ENCODE data around the gene LIN7C.
"Not testable (repeated sequence)": the region's sequence is repeated elsewhere in the genome, so short reads cannot be mapped to it uniquely, and the experiment has no call there.

Gene LIN7C

DNA sequence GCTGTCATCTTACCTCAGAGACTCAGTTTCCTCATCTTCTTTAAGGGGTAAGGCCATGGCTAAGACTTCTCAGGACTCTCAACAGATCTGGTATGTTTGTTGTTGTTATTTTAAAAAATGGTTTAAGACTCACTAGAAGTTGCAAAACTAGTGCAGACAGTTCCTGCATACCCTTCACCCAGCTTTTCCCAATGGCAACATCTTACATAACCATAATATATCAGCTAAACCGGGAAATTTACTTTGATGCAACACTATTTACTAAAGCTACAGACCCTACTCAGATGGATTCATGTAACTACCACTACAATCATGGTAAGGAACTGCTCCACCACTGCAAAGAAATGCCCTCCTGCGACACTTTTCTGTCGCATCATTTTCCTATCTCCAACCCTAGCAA is 54.4 kb downstream of the LIN7C start:
- peak overlapping the region; percentile 5 for H3K9ac ChIP-seq (ENCODE audit: low read length)
- no peak overlapping the region for H3K4me2 ChIP-seq (ENCODE audit: low read length, poor library complexity, severe bottlenecking)
- DNase-seq, result no peak
- H3K79me1 ChIP-seq (replicated peaks; ENCODE audit: low read length, poor library complexity, severe bottlenecking), result no peaks in the 10 kb centered on the region
- no peaks in the 10 kb centered on the region for H3K9me3 ChIP-seq (ENCODE audit: control insufficient read depth, low read length)
- no peak overlapping the region for H2BK120ac ChIP-seq (ENCODE audit: low read depth, low read length)
- 98% methylated on average over 2 of the region's 3 CpGs for WGBS
- no peak overlapping the region for H2AK5ac ChIP-seq (ENCODE audit: low read length, severe bottlenecking)
- H3K18ac ChIP-seq (ENCODE audit: low read depth in 1 of 2, low read length in 2 of 2), result no peak overlapping the region
- H2BK15ac ChIP-seq (ENCODE audit: low read depth, poor library complexity, severe bottlenecking), result no peak overlapping the region
- H2BK12ac ChIP-seq (ENCODE audit: low read length in 2 of 2), result no peak overlapping the region
- H3K27ac ChIP-seq (ENCODE audit: low read length, poor library complexity, severe bottlenecking), result no peak overlapping the region
- no peaks in the 10 kb centered on the region for H3K27me3 ChIP-seq (ENCODE audit: control insufficient read depth in 1 of 2, insufficient read depth in 1 of 2, low read length in 2 of 2)
- no peaks in the 10 kb centered on the region for H3K36me3 ChIP-seq (ENCODE audit: control insufficient read depth in 1 of 2, insufficient read depth in 2 of 2, low read depth in 1 of 2, low read length in 2 of 2)
- peaks cover 5% of the 10 kb centered on the region for H3K4me1 ChIP-seq (ENCODE audit: control insufficient read depth, insufficient read depth, low read depth, low read length)
- no peak overlapping the region for H3K14ac ChIP-seq (ENCODE audit: low read length in 2 of 2)
- no peak overlapping the region for H3K23ac ChIP-seq (ENCODE audit: low read length in 2 of 2)
- H4K8ac ChIP-seq (ENCODE audit: low read length), result no peak overlapping the region
- no peak overlapping the region for H4K91ac ChIP-seq (ENCODE audit: low read length)
- no peak overlapping the region for H2AFZ ChIP-seq (ENCODE audit: low read depth, low read length)
- H3K4me3 ChIP-seq (ENCODE audit: insufficient read depth in 1 of 2, low read depth in 1 of 2, low read length in 2 of 2), result peak overlapping the region in 1 of 2 experiments; percentile 38
- no peak overlapping the region for H2BK5ac ChIP-seq (ENCODE audit: low read depth, low read length, poor library complexity, severe bottlenecking)
- H3K4ac ChIP-seq (ENCODE audit: low read depth in 1 of 2, low read length in 2 of 2), result no peak overlapping the region

DNA sequence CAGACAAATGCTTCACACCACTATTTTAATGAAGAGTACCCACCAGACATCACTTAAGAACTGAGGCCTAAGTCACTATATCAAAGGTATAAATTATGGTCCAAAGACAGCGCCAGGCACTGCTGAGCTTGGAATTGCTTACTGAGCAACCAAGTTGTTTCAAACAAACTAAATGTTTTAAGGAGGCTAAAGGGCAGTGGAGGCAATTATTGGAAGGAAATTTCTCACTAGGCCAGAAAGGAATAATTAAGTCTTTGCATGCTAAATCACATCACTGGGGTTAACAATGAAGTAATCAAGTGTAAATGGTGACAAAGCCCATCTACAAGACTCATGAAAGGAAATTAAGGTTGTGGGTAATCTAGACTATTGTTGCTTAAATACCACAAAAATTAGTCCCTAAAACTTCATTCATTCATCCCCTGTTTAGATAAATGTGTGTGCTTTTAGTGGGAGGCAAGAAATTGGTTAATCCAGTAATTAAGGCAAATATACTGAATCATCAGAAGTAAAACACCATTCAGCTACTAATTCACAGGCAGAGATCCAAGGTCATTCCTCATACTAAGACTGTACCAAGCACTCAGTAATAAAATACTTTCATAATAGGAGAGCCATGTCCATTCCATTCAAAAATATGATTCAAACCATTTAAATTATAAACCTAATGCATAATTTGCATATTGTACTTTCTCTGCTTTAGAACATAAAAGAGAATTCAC is 55.2 kb downstream of the LIN7C start:
- H3K4me3 ChIP-seq (ENCODE audit: insufficient read depth in 1 of 2, low read depth in 1 of 2, low read length in 2 of 2), result peak overlapping the region in 1 of 2 experiments; percentile 38
- no peaks in the 10 kb centered on the region for H3K36me3 ChIP-seq (ENCODE audit: control insufficient read depth in 1 of 2, insufficient read depth in 2 of 2, low read depth in 1 of 2, low read length in 2 of 2)
- H3K4me1 ChIP-seq (ENCODE audit: control insufficient read depth, insufficient read depth, low read depth, low read length), result peaks cover 5% of the 10 kb centered on the region

DNA sequence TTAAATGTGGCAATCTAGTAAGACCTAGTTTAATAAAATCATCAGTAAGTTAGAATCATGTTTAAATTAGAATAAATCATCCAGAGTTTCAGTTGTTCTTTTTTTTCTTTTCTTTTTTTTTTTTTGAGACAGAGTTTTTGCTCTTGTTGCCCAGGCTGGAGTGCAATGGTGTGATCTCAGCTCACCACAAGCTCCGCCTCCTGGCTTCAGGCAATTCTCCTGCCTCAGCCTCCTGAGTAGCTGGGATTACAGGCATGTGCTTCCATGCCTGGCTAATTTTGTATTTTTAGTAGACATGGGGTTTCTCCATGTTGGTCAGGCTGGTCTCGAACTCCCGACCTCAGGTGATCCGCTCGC is 58.4 kb downstream of the LIN7C start:
- H3K36me3 ChIP-seq (ENCODE audit: control insufficient read depth in 1 of 2, insufficient read depth in 2 of 2, low read depth in 1 of 2, low read length in 2 of 2); H2BK120ac ChIP-seq (ENCODE audit: low read depth, low read length); H3K4me1 ChIP-seq (ENCODE audit: control insufficient read depth, insufficient read depth, low read depth, low read length); H2BK15ac ChIP-seq (ENCODE audit: low read depth, poor library complexity, severe bottlenecking); H2BK5ac ChIP-seq (ENCODE audit: low read depth, low read length, poor library complexity, severe bottlenecking); H3K4me3 ChIP-seq (ENCODE audit: insufficient read depth in 1 of 2, low read depth in 1 of 2, low read length in 2 of 2); H3K79me1 ChIP-seq (replicated peaks; ENCODE audit: low read length, poor library complexity, severe bottlenecking); H3K9me3 ChIP-seq (ENCODE audit: control insufficient read depth, low read length); H3K27ac ChIP-seq (ENCODE audit: low read length, poor library complexity, severe bottlenecking); H4K91ac ChIP-seq (ENCODE audit: low read length); H4K8ac ChIP-seq (ENCODE audit: low read length); H2BK12ac ChIP-seq (ENCODE audit: low read length in 2 of 2); H3K14ac ChIP-seq (ENCODE audit: low read length in 2 of 2); H3K27me3 ChIP-seq (ENCODE audit: control insufficient read depth in 1 of 2, insufficient read depth in 1 of 2, low read length in 2 of 2); DNase-seq; H3K4me2 ChIP-seq (ENCODE audit: low read length, poor library complexity, severe bottlenecking); H2AK5ac ChIP-seq (ENCODE audit: low read length, severe bottlenecking); H3K4ac ChIP-seq (ENCODE audit: low read depth in 1 of 2, low read length in 2 of 2); H3K9ac ChIP-seq (ENCODE audit: low read length); H3K23ac ChIP-seq (ENCODE audit: low read length in 2 of 2); H2AFZ ChIP-seq (ENCODE audit: low read depth, low read length); H3K18ac ChIP-seq (ENCODE audit: low read depth in 1 of 2, low read length in 2 of 2): not testable (repeated sequence)
- WGBS, result 96% methylated on average over 5 of the region's 5 CpGs

More for the DNA sequence above, 55.2 kb downstream of the LIN7C start:
- H2AK5ac ChIP-seq (ENCODE audit: low read length, severe bottlenecking), result no peak overlapping the region
- H4K91ac ChIP-seq (ENCODE audit: low read length), result no peak overlapping the region
- no peak overlapping the region for H2BK5ac ChIP-seq (ENCODE audit: low read depth, low read length, poor library complexity, severe bottlenecking)
- no peak overlapping the region for H2BK120ac ChIP-seq (ENCODE audit: low read depth, low read length)
- no peak for DNase-seq
- peak overlapping the region; percentile 5 for H3K9ac ChIP-seq (ENCODE audit: low read length)
- no peak overlapping the region for H3K23ac ChIP-seq (ENCODE audit: low read length in 2 of 2)
- no peak overlapping the region for H3K4me2 ChIP-seq (ENCODE audit: low read length, poor library complexity, severe bottlenecking)
- H4K8ac ChIP-seq (ENCODE audit: low read length), result no peak overlapping the region
- no peak overlapping the region for H2AFZ ChIP-seq (ENCODE audit: low read depth, low read length)
- no peak overlapping the region for H2BK12ac ChIP-seq (ENCODE audit: low read length in 2 of 2)
- WGBS, result 72% methylated on average over 1 of the region's 1 CpG
- H3K79me1 ChIP-seq (replicated peaks; ENCODE audit: low read length, poor library complexity, severe bottlenecking), result no peaks in the 10 kb centered on the region
- no peaks in the 10 kb centered on the region for H3K9me3 ChIP-seq (ENCODE audit: control insufficient read depth, low read length)
- H3K27me3 ChIP-seq (ENCODE audit: control insufficient read depth in 1 of 2, insufficient read depth in 1 of 2, low read length in 2 of 2), result no peaks in the 10 kb centered on the region
- H2BK15ac ChIP-seq (ENCODE audit: low read depth, poor library complexity, severe bottlenecking), result no peak overlapping the region
- no peak overlapping the region for H3K4ac ChIP-seq (ENCODE audit: low read depth in 1 of 2, low read length in 2 of 2)
- H3K18ac ChIP-seq (ENCODE audit: low read depth in 1 of 2, low read length in 2 of 2), result no peak overlapping the region
- H3K27ac ChIP-seq (ENCODE audit: low read length, poor library complexity, severe bottlenecking), result no peak overlapping the region
- H3K14ac ChIP-seq (ENCODE audit: low read length in 2 of 2), result no peak overlapping the region

DNA sequence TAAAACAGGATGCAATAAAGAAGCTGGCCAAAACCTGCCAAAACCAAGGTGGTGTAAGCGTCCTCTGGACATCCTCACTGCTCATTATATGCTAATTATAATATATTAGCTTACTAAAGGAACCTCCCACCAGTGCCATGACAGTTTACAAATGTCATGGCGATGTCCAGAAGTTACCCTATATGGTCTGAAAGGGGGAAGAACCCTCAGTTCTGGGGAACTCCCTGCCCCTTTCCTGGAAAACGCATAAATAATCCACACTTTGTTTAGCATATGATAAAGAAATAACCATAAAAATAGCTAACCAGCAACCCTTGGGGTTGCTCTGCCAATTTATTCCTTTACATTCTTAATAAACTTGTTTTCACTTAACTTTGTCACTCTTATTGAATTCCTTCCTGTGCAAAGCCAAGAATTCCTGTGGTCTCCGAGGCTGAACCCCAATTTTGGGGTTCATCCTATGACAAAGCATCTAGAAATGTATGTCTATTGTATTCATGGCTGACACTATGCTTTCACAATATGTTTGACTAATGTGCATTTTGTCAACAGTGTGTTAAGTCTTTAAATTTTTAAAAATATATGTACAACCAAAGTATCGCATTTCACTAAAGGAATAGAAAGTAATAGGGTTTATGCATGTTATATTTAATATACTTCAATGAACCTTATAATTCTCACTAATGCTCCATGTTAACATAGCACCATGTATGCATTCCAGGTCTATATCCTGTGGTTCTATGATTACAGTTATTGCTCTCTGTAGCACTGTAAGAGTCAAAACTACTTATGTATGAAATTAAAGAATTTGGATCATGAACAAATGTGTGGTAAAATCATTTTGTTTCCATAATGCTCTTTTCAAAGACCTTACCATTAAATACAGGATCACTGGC is 59.0 kb downstream of the LIN7C start:
- Histone ChIP-seq H3K18ac (ENCODE audit: low read depth in 1 of 2, low read length in 2 of 2) (no peak overlapping the region), H3K27ac (ENCODE audit: low read length, poor library complexity, severe bottlenecking) (no peak overlapping the region), H3K9ac (ENCODE audit: low read length) (no peak overlapping the region), H3K23ac (ENCODE audit: low read length in 2 of 2) (no peak overlapping the region), H2BK120ac (ENCODE audit: low read depth, low read length) (no peak overlapping the region), H4K8ac (ENCODE audit: low read length) (no peak overlapping the region), H3K4me2 (ENCODE audit: low read length, poor library complexity, severe bottlenecking) (no peak overlapping the region), H3K4ac (ENCODE audit: low read depth in 1 of 2, low read length in 2 of 2) (no peak overlapping the region), H2BK12ac (ENCODE audit: low read length in 2 of 2) (no peak overlapping the region), H3K36me3 (ENCODE audit: control insufficient read depth in 1 of 2, insufficient read depth in 2 of 2, low read depth in 1 of 2, low read length in 2 of 2) (no peaks in the 10 kb centered on the region), H2AK5ac (ENCODE audit: low read length, severe bottlenecking) (no peak overlapping the region), H4K91ac (ENCODE audit: low read length) (no peak overlapping the region), H2AFZ (ENCODE audit: low read depth, low read length) (no peak overlapping the region), H3K27me3 (ENCODE audit: control insufficient read depth in 1 of 2, insufficient read depth in 1 of 2, low read length in 2 of 2) (no peaks in the 10 kb centered on the region), H3K4me1 (ENCODE audit: control insufficient read depth, insufficient read depth, low read depth, low read length) (peaks cover 3% of the 10 kb centered on the region), H2BK15ac (ENCODE audit: low read depth, poor library complexity, severe bottlenecking) (no peak overlapping the region), H3K14ac (ENCODE audit: low read length in 2 of 2) (no peak overlapping the region), H3K9me3 (ENCODE audit: control insufficient read depth, low read length) (no peaks in the 10 kb centered on the region), H2BK5ac (ENCODE audit: low read depth, low read length, poor library complexity, severe bottlenecking) (no peak overlapping the region), H3K4me3 (ENCODE audit: insufficient read depth in 1 of 2, low read depth in 1 of 2, low read length in 2 of 2) (peak overlapping the region in 1 of 2 experiments; percentile 11), H3K79me1 (replicated peaks; ENCODE audit: low read length, poor library complexity, severe bottlenecking) (peaks cover 4% of the 10 kb centered on the region)
- DNase-seq, result no peak
- WGBS, result 88% methylated on average over 3 of the region's 5 CpGs
